ENCODE data around the gene TSEN15.
A peak's percentile ranks its signal among the peaks of the same experiment; 100 is the strongest.

TSEN15 gene

DNA sequence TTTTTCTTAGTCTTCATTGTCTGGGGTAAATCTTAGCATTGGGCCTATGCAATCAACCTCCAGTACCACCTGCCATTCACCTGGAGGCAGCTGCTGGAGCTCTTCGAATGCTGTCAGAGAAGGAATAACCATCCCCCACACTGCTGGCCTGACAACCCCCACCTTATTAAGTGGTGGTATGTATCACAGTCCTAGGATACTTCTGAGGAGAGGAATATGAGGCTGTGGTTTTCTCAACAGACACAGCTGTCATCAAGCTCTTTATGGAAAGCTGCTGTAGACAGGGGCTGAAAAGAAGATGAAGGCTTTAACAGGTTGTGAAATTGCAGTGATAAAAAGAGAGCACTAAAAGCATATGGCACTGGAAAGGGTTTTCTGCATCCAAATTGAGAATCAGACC lies 61.7 kb downstream of the TSEN15 start:
- no peak for DNase-seq (ENCODE audit: low read depth)
- no peak overlapping the region for H3K4me3 ChIP-seq (ENCODE audit: low read length)
- TF ChIP-seq CTCF (IDR thresholded peaks at IDR 0.05; ENCODE audit: insufficient read depth, low read depth, low read length, missing control alignments), result no peak

DNA sequence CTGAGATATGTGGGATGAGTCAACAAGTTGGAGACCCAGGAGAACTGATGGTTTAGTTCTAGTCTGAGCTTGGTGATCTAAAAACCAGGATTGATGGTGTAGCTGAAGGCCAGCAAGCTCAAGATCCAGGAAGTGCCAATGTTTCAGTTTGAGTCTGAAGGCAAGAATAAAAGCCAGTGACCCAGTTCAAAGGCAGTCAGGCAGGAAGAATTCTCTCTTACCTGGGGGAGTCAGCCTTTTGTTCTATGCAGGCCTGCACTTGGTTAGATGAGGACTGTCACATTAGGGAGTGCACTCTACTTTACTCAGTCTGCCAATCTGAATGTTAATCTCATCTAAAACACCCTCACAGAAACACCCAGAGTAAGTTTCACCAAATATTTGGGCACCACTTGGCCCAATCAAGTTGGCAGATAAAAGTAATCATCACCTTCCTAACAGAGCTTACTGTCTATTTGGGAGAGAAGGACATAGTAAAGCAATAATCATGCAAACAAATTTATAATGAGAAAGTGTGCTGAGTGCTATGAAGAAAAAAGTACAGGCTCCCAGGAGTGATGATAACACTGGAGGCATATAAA lies 63.4 kb downstream of the TSEN15 start:
- no peak overlapping the region for H3K4me3 ChIP-seq (ENCODE audit: low read length)
- TF ChIP-seq CTCF (IDR thresholded peaks at IDR 0.05; ENCODE audit: insufficient read depth, low read depth, low read length, missing control alignments), result no peak
- no peak for DNase-seq (ENCODE audit: low read depth)

GRCh38 chr1:184116287-184116686 lies 64.8 kb downstream of the TSEN15 start:
- H3K4me3 ChIP-seq (ENCODE audit: low read length), result no peak overlapping the region
- no peak for DNase-seq (ENCODE audit: low read depth)
- TF ChIP-seq CTCF (IDR thresholded peaks at IDR 0.05; ENCODE audit: insufficient read depth, low read depth, low read length, missing control alignments), result no peak

DNA sequence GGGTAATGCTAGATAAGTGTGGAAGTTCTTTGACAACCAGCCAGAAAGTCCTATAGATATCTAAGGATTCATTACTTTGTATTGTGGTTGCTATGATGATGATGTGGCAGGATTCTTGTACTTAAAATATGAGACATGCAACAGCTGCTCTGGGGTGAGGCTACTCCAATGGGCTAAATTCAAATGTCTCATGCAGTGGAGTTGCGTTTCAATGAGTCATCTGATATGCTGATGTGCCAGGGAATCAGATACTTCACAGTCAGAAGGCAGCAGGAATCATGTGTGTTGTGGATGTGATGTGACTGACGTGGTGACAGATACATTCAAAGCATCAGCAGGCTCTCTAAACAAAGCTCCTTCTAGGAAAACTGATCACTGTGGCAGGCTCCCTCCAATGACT lies 66.5 kb downstream of the TSEN15 start:
- DNase-seq (ENCODE audit: low read depth), result peak; percentile 94
- TF ChIP-seq CTCF (IDR thresholded peaks at IDR 0.05; ENCODE audit: insufficient read depth, low read depth, low read length, missing control alignments), result no peak
- H3K4me3 ChIP-seq (ENCODE audit: low read length), result no peak overlapping the region
